ENCODE data around the gene NPSR1.

DNA sequence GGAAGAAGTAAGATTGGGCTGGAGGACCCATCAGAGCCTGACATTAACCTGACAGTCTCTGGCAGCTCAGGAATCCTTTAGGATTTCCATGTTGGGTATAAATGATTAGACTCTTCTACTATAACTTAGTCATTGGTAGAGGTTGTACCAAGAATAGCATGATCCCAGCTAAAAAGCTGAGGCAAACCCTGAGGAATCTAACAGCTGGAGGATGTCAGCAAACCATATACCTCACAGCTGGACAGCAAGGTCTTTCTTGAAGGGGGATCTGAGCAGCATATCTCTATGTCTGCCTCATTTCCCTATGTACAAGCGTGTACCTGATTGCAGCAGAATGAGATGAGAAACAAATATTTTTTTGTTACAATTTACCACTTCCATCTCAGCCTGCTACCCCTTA, 103.2 kb downstream of the NPSR1 start:
- TF ChIP-seq POLR2A (IDR thresholded peaks at IDR 0.05) (no peak), EP300 (IDR thresholded peaks at IDR 0.05) (no peak)

All from sigmoid colon (tissue), 4 donors.